OCI-M2 (cell line): ENCODE measurements around the gene KRTAP3-3.
"Not testable (repeated sequence)": the region's sequence is repeated elsewhere in the genome, so short reads cannot be mapped to it uniquely, and the experiment has no call there.

Source experiments
- DNase-seq: peaks from one replicate; lab custom pipeline; 2025; ENCODE audit not compliant: unreplicated experiment; lab: John Stamatoyannopoulos, UW

KRTAP3-3 gene

DNA sequence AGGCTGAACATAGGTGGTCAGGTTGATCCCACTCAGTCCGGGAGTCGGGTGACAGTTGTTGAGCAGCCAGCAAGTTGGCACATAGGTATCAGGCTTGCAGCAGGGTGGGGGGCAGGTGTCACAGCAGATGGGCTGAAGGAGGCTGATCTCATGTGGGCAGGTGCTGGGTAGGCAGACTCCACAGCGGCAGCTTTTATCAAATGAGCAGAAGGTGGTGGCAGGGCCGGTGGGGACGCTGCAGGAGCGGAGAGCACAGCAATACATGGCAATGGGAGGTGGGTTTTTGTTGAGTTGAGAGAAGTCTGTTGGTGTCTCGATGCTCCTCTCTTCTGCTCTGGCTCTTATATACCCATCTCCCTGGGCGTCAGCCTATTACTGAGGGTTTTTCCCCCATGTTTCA, 14.8 kb upstream of the KRTAP3-3 start, which contains the start of gene KRTAP3-1:
Gene KRTAP3-1, minus strand, starts transcription at position 318 of the 400 bp plus-strand sequence. Its CDS starts 54 bp downstream, at position 264.
- no peak for DNase-seq

DNA sequence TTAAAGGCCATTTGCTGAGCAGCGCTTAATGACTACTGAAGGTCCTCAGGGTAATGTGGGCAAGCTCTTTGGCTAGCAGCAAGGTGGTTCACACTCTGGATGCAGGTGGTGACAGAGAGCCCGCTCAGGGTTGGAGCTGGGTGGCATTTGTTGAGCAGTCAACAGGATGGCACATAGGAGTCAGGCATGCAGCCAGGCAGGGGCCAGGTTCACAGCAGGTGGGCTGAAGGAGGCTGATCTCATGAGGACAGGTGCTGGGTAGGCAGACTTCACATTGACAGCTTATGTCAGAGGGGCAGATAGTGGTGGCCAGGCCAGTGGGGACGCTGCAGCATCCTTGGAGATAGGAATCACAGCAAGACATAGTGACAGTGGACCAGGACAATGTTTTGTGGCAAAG, 10.4 kb upstream of the KRTAP3-3 start:
- no peak for DNase-seq

- no peak for DNase-seq
Measured at GRCh38 chr17:41003926-41004325, 10.0 kb upstream of the KRTAP3-3 start.

DNA sequence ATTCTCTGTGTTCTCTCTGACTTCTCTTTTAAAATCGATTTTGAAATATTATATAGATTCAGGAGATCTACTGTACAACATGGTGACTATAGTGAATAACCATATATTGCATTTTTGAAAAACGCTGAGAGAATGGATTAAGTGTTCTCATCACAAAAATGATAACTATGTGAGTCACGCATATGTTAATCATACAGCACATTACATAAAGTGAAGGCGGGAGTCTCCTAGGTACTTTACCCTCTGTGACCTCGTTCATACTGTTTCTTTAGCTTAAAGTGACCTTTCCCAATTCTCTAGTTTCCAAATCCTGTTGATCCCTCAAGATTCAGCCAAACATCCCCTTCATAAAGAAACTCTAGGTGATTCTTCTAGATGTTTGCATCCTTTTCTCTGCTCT, 8.8 kb upstream of the KRTAP3-3 start:
- DNase-seq: no peak

GRCh38 chr17:41001795-41002194, 7.8 kb upstream of the KRTAP3-3 start:
- no peak for DNase-seq

GRCh38 chr17:40999563-40999962, 5.6 kb upstream of the KRTAP3-3 start, which contains the start of gene KRTAP3-2:
Gene KRTAP3-2 (minus strand): TSS chr17:40999906. CDS start chr17:40999853, 53 bp downstream.
- DNase-seq: not testable (repeated sequence)

GRCh38 chr17:40997361-40997760, 3.4 kb upstream of the KRTAP3-3 start:
- no peak for DNase-seq

GRCh38 chr17:40996829-40997228, 2.9 kb upstream of the KRTAP3-3 start:
- no peak for DNase-seq

- no peak for DNase-seq
Measured at GRCh38 chr17:40995116-40995515, 1.2 kb upstream of the KRTAP3-3 start.

GRCh38 chr17:40993084-40993483, 880 bp downstream of the KRTAP3-3 start:
- DNase-seq: no peak

- no peak for DNase-seq
Measured at GRCh38 chr17:40992666-40993065, 1.3 kb downstream of the KRTAP3-3 start.

- DNase-seq: no peak
Measured at GRCh38 chr17:40986920-40987319, 7.0 kb downstream of the KRTAP3-3 start.

DNA sequence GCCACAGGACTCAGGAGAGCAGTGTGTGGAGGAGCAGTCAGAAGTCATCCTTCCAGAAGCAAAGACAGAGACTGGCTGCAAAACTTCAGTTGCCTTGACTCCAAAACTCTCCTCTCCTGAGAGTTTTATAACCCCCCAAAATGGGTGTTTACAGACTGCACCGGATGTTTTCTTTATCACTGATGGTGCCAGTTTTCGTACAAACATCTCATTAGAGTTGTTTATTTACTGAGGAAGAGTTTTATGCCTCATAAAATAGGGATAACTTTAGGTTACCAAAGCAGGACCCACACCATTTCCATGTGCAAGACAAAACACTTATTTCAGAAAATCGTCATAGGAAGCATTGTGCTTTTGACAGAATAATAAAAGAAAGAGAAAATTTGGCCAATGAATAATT, 9.7 kb downstream of the KRTAP3-3 start, which contains the start of gene KRT40:
Gene KRT40, minus strand, starts transcription at position 101 of the 400 bp plus-strand sequence. Its CDS starts 53 bp downstream, at position 48.
- DNase-seq: no peak

GRCh38 chr17:40981115-40981514, 12.8 kb downstream of the KRTAP3-3 start:
- no peak for DNase-seq

DNA sequence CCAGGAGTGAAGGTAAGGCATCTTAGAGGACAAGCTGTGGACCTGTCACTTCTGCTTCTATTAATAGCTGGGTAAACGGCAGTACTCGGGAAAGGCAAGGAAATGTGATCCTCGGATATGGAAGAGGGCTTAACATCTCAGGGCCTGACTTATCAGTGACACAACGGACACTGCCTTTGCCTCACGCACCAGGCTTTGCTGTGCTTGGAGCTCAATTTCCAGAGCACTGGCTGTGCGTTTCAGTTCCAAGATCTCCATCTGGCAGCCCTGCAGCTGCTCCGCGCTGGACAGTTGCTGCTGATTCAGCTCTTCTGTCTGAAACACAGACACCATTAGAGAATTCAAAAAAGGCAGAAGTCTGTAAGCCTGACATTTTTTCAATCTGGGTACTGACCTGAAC, 13.4 kb downstream of the KRTAP3-3 start:
- no peak for DNase-seq

DNA sequence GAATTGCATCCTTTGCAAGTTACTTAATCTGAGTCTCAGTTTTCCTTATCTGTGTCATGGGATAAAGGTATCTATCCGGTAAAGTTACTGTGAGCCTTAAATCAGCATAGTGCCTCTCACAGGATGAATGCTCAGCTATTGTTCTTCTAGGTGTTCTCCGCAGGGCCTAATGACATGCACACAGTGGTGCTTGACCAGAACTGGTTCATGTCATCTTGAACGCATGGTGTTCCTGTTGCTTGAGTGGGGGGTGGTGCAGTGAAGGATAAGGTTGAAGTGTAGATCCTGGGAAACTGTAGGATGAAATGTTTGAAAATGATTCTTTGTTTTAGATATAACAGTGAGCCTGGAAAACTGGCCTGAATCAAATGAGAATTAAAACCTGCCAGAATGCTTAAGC, 13.8 kb downstream of the KRTAP3-3 start:
- no peak for DNase-seq

DNA sequence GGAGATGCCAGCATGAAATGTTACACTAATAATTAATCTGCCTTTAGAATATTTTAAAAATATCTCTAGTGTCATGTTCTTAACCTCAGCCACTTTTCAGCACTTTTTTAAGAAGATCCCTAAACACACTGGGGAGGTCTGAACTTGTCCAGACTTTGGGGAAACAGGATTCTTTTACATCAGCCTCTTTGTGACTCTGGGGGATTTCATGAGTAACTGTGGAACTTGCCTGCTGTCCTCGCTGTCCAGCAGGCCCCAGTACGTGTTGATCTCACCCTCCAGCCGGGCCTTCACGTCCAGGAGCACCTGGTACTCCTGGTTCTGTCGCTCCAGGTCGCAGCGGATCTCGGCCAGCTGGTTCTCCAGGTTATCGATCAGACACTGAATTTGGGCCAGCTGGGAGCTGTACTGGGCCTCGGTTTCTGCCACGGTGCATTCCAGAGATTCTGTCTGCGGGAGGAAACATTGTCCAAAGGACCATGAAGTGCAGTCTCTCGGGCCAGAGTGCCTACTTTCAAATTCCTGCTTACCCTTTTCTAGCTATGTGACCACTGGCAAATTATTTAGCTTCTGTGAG, 15.3 kb downstream of the KRTAP3-3 start:
- DNase-seq: no peak

- DNase-seq: no peak
Measured at GRCh38 chr17:40975516-40975915, 18.4 kb downstream of the KRTAP3-3 start.

- no peak for DNase-seq
Measured at GRCh38 chr17:40974366-40974765, 19.6 kb downstream of the KRTAP3-3 start.

DNA sequence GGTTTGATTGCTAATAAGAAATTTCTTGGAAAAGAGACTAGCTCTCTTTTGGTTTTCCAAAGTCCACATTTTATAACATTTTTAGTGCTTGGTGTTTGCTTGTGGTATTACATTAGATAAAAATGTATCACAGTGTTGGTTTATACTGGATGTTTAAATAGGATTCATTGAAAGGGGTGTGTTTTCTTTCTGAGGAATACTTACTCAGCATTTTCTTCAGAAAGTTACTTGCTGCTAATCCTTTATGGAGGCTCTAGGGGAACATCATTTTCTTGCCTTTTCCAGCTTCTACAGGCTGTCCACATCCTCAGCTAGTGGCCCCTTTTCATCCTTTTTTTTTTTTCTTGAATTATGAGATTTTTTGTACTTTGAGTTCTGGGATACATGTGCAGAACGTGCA, 26.4 kb downstream of the KRTAP3-3 start:
- DNase-seq: no peak

GRCh38 chr17:40966848-40967247, 27.1 kb downstream of the KRTAP3-3 start, which contains the start of gene KRT39:
Gene KRT39 (minus strand): TSS chr17:40966948. CDS start chr17:40966856, 92 bp downstream.
- no peak for DNase-seq

GRCh38 chr17:40963838-40964237, 30.1 kb downstream of the KRTAP3-3 start:
- no peak for DNase-seq

GRCh38 chr17:40962059-40962561, 31.9 kb downstream of the KRTAP3-3 start:
- no peak for DNase-seq
